ENCODE measurements around the gene CLDN5. TPM values are rescaled to one million over a fixed set of nuclear protein-coding genes. Genes with fewer than 3 reads are reported as not detected.

The CLDN5 gene
- total RNA-seq, 1 experiment from 2014 or later = not detected

DNA sequence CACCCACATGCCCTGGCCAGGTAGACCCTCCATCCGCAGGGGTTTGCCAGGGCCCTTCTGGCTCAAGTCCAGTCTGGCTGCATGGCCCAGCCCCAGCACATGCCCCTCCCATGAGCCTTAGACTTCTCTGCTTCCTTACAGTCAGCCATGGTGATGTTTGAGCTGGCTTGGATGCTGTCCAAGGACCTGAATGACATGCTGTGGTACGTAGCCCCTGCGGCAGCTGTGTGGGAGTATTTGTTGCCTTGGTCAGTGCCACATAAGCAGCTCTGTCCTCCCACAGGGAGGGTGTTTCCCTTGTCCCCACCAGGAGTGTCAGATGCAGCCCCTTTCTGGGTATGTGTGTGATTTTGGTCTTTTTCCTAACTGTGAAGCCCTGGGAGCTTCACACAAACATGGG is 27.0 kb downstream of the CLDN5 start:
- no peak for DNase-seq (ENCODE audit: low read depth, low spot score)
- in situ Hi-C loops (cut with HindIII; ENCODE audit: low pct_unique_long_range_greater_than_20kb, low sequenced_read_pairs) = no loop called here

DNA sequence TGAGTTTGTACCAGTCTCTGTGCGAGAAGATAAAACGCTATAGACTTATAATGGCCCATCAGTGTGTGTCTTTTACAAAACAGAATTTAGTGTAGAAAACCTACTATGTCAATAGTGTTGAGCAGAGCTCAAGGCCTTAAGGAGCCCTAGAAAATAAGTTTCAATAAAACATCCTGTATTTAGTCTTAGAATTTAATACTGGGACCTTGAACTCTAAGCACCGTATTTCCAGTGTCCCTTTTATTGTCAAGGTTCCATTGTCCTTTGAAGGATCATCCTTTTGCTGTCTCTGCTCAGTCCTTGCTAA is 27.9 kb downstream of the CLDN5 start:
- no peak for DNase-seq (ENCODE audit: low read depth, low spot score)
- in situ Hi-C loops (cut with HindIII; ENCODE audit: low pct_unique_long_range_greater_than_20kb, low sequenced_read_pairs) = no loop called here

DNA sequence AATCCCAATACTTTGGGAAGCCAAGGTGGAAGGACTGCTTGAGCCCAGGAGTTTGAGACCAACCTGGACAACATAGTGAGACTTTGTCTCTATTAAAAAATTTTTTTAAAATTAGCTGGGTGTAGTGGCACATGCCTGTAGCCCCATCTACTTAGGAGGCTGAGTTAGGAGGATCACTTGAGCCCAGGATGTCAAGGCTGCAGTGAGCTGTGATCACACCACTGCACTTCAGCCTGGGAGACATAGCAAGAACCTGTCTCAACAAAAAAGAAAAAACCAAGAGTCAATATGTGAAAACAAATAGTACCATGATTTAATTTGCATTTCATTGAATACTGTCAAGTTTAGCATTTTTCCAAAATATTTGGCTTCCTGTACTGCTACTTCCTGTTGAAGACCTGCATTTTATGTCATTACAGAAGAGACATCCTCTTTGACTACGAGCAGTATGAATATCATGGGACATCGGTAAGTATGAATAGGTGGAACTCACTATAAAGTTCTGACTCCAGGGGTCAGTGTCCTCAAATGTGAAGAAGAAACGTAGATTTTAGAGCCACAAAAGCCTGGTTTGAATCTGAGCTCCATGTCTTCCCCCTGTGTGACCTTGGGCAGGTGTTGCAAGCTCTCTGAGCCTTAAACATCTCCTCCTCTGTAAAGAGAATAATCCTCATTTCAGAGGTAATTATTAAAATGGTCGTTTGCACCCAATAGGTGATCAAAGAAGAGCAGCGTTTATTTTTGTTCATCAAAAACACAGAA is 28.5 kb downstream of the CLDN5 start:
- peak; percentile 62 for DNase-seq (ENCODE audit: low read depth, low spot score)
- in situ Hi-C loops (cut with HindIII; ENCODE audit: low pct_unique_long_range_greater_than_20kb, low sequenced_read_pairs) = no loop called here

DNA sequence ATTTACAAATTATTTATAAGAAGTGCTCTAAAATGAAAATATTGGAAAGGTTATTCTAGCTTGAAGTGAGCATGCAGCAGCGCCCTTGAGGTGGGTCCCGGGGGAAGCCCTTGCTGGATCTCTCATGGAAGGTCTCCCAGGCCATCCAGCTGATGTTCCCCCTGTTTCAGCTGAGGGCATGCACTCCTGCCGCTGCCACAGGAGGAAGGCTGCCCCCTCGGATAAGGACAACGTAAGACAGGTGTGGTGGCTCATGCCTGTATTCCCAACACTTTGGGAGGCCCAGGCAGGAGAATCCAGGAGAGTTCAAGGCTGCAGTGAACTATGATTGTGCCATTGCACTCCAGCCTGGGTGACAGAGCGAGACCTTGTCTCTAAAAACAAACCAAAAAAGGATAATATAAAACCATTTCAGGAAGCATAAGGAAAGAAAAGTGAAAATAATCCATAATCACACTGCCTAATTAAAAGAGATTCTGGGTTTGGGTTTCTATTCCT is 29.5 kb downstream of the CLDN5 start:
- DNase-seq (ENCODE audit: low read depth, low spot score) = no peak
- in situ Hi-C loops (cut with HindIII; ENCODE audit: low pct_unique_long_range_greater_than_20kb, low sequenced_read_pairs) = no loop called here

DNA sequence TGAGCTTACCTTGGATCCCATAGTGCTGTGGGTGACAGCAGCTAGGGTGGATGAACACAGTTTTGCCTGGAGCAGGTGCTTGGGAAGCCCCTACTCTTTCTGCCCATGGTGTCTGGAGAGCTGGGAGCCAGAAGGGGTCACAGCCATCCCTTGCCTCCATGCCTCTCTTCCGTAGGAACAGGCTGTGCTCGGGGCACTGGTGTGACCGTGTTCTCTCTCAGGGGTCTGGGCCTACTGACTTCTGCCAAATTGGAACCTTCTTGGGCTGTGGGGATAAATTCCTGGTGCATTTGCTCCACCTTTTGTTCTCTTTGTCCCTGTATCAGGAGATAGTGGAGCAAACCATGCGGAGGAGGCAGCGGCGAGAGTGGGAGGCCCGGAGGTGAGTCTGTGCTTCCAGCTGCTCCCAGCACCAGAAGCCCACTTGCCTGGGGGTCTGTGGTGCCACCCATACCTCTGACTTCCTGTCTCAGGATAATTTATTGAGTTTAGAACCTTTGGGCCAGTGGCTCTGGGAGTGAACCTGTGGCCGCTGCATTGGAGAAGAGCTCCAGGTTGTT is 30.1 kb downstream of the CLDN5 start:
- no peak for DNase-seq (ENCODE audit: low read depth, low spot score)
- in situ Hi-C loops (cut with HindIII; ENCODE audit: low pct_unique_long_range_greater_than_20kb, low sequenced_read_pairs) = no loop called here

DNA sequence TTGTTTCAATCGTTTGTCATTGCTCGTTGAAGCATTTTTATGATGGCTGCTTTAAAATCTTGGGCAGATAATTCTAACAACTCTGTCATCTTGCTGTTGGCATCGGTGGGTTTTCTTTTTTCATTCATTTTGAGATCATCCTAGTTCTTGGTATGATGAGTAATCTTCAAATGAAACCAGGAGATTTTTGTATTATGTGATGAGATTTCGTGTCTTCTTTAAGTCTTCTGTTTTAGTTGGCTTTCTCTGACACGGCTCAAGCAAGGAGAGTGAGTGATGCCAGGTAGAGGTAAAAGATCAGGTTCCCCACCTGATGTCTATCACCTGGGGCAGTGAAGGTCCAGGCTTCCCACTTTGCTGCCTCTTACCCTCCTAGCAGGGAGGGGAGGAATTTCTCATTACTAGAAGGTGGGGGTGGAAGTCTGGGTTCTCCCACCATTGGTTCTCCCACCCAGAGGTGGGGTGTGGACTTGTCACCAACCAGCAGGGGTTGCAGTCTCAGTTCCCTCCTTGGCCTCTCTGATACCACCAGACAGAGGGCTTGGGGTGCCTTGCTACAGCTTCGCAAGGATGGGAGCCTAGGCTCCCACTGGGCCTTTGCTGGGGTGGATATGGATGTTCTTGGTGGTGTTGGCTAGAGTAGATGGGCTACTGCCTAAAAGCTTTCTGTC is 31.6 kb downstream of the CLDN5 start:
- in situ Hi-C loops (cut with HindIII; ENCODE audit: low pct_unique_long_range_greater_than_20kb, low sequenced_read_pairs) = no loop called here
- DNase-seq (ENCODE audit: low read depth, low spot score) = no peak

DNA sequence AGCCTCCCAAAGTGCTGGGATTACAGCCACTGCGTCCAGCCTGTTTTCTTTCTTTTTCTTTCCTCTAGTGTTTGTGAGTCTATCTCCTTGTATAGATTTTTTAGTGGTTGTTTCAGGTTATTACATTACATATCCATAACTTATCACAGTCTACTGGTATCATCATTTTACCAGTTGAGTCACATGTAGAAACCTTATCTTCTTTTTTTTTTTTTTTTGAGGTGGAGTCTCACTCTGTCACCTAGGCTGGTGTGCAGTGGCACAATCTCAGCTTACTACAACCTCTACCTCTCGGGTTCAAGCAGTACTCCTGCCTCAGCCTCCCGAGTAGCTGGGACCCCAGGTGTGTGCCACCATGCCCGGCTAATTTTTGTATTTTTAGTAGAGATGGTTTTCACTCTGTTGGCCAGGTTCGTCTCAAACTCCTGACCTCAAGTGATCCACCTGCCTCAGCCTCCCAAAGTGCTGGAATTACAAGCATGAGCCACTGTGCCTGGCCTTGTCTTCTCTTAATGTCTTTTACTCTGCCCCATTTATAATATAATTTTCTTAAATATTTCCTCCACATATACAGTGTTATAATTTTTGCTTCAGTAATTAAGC is 33.5 kb downstream of the CLDN5 start:
- in situ Hi-C loops (cut with HindIII; ENCODE audit: low pct_unique_long_range_greater_than_20kb, low sequenced_read_pairs) = no loop called here
- no peak for DNase-seq (ENCODE audit: low read depth, low spot score)

DNA sequence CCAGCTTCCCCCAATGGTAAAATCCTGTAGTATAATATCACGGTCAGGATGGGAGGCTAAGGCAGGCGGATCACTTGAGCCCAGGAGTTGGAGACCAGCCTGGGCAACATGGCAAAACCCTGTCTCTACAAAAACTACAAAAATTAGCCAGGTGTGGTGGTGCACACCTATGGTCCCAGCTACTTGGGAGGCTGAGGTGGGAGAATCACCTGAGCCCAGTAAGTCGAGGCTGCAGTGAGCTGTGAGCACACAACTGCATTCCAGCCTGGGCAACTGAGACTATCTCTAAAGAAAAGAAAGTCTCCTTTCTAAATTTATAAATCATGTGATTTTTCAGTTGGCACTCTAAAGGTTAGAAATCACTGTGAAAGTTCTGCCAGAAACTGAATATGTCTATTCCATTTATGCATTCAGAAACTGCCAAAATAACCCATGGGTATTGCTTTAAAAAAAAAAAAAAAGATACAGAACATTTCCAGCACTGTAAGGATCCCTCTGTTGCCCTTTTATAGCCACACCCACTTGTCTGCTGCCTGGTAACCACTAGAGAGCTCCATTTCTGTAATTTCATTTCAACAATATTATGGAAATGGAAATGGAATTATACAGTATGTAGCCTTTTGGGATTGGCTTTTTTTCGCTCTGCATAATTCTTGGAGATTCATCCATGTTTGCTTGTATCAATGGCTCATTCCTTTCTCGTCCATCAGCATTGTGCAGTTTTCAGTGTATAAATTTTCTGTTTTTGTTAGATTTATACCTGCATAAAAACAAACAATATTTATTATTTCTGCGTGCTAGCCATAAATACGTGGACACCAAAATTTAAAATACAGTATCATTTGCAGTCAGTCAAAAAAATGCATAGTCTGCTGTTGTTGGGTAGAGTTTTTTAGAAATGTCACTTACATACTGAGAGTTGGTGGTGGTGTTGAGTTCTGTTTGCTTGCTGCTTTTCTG is 35.0 kb downstream of the CLDN5 start:
- in situ Hi-C loops (cut with HindIII; ENCODE audit: low pct_unique_long_range_greater_than_20kb, low sequenced_read_pairs) = no loop called here
- DNase-seq (ENCODE audit: low read depth, low spot score) = peak; percentile 79

DNA sequence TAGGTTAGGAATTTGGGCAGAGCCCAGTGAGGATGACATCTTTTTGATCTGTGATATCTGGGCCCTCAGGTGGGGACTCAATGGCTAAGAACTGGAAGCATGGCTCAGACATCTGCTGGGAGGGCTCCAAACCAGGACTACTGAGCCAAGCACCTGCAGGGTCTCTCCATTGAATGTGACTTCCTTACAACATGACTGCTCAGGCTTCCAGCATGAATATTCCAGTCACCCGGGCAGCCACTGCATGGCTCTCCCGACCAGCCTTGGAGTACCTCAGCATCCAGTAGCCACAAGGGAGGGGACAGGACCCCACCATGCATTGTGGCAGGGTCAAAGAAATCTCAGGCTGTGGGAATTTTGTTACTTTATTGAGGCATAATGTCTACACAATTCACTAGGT is 35.9 kb downstream of the CLDN5 start:
- in situ Hi-C loops (cut with HindIII; ENCODE audit: low pct_unique_long_range_greater_than_20kb, low sequenced_read_pairs) = no loop called here
- DNase-seq (ENCODE audit: low read depth, low spot score) = no peak

DNA sequence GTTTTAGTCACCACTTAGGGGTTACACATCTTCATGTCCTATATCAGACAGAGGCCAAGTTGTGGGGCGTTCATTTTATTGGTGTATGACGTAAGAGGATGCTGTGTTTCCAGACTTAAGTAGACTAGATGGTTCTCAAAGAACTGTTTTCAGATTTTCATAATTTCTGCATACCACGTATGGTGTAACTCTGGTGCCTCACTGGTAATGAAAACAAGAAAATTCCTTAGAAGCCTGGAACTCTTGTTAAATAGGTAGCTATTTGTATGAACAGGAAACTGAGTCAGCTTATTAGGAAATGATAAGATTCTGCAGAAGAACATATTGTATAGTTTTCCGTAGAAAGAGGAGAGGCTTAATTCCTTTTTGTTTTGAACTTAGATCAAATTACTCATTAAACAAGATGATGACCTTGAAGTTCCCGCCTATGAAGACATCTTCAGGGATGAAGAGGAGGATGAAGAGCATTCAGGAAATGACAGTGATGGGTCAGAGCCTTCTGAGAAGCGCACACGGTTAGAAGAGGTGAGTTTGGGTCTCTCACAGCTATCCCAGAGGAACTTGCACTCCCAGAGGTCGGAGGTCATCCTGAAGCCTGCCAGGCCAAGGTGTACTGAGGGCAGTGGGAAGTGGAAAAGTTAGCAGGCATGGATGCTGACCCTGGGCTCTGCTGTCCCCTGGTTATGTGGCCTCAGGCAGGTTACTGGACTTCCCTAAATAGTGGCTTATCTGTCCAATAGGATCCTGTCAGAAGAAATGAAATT is 40.5 kb downstream of the CLDN5 start:
- in situ Hi-C loops (cut with HindIII; ENCODE audit: low pct_unique_long_range_greater_than_20kb, low sequenced_read_pairs) = no loop called here
- no peak for DNase-seq (ENCODE audit: low read depth, low spot score)

DNA sequence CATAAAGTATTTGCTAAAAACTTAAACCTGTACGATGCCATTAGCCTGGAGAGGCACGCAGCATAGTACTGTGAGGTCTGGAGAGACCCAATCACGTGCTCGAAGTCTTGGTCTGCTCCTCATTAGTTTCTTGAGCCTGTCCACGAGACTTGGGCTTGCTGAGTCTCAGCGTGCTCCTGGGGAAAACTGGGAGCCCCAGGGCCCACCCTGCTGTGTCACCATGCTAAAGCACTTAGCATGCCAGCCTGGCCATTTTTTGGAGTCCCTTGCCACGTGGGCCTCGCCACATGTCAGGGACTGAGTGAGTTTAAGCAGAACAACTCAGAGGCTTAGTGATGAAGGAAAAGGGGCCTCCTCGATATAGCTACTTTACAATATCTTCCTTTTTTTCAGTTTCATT is 41.9 kb downstream of the CLDN5 start:
- no peak for DNase-seq (ENCODE audit: low read depth, low spot score)
- in situ Hi-C loops (cut with HindIII; ENCODE audit: low pct_unique_long_range_greater_than_20kb, low sequenced_read_pairs) = no loop called here

DNA sequence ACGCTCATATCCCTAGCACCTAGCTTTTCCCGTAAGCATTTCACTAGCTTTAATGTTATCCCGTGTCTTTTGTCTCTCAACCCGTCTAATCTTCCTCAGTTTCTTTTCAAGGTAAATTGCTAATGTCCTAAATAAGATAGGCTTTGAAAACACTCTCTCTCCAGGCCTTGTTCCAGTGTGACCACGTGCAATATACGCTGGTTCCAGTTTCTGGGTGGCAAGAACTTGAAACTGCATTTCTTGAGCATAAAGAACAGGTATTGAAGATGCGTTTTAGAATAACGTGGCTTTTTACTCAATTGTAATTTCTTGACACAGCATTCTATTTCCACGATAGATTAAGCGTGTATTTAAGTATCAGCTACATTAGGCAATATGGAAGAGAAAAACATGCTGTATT is 43.4 kb downstream of the CLDN5 start:
- in situ Hi-C loops (cut with HindIII; ENCODE audit: low pct_unique_long_range_greater_than_20kb, low sequenced_read_pairs) = no loop called here
- DNase-seq (ENCODE audit: low read depth, low spot score) = no peak

DNA sequence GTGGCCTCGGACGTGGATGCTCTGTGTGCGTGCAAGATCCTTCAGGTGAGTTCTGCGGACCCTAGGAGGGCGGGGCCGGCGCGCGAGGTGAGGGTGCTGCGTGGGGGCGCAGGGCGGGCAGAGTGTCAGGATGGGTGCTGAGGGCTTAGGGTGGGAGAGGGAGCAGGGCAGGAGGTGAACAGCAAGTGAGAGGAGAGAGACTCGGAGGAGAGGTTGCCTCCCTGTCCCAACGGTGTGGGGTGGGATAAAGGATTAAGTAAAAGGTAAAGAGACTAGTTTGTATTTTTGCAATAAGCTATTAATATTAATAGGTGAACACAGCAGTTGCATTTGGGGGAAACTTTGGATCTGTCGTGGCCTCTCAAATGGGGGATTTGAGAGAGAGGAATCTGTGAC is 44.0 kb downstream of the CLDN5 start:
- DNase-seq (ENCODE audit: low read depth, low spot score) = no peak
- in situ Hi-C loops (cut with HindIII; ENCODE audit: low pct_unique_long_range_greater_than_20kb, low sequenced_read_pairs) = no loop called here

DNA sequence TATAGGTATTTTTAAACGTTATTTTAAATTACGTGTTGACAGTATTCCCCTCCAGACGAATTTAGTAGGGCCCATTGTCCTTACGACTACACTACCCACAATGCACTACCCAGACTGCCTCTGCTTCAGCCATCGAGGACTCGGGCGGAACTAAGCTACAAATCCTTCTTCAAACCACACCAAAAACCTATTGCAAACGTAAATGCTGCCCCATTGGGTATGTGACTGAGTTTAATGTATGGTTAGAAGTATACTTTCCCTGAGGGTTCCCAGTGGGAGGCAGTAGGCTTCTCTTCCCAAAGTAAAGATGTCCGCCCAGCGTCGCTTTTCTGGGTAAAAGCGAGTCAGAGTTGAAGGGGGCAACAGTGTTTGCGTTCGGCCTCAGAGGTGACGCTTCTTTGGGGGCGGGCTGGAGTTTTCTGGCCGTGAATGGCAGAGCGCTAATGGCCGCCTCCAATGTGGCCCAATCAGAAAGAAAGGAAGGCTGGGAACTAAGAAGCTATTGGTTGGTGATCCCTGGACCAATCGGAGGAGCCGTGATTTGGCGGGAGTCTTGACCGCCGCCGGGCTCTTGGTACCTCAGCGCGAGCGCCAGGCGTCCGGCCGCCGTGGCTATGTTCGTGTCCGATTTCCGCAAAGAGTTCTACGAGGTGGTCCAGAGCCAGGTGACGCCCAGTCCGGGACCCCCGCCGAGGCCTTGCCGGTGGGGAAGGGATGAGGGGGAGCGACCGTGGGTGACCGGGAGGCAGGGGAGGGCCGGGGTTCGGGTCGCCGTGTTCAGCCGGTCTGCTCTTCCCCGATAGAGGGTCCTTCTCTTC is 44.6 kb downstream of the CLDN5 start, which contains the start of gene CDC45:
TSS of gene CDC45 (plus strand) at position 566 of the 818 bp plus-strand sequence. CDS start at position 615, 49 bp downstream.
- peak; percentile 99 for DNase-seq (ENCODE audit: low read depth, low spot score)
- in situ Hi-C loops (cut with HindIII; ENCODE audit: low pct_unique_long_range_greater_than_20kb, low sequenced_read_pairs) = no loop called here

DNA sequence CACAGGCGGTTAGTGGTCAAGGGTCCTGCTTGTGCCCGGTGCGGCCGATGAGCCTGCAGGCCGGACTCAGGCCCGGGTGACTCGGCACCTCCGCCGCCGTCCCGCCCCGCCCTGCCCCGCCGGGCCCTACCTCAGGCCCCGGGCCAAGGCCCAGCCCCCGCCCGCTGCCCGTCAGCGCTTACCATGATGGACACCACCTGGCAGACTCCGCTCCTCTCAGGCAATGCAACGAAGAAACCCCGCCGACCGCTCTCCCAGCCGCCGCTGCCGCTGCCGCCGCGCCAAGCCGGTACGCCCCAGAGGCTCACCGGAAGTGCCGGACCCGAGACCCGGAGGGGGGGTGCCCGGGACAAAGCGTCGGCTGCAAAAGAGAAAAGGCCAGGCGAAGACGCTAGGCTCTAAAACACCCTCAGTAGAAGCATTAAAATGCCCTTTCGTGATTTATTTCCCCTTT is 45.3 kb downstream of the CLDN5 start, which contains the start of gene UFD1:
TSS of gene UFD1 (minus strand) at position 293 of the 454 bp plus-strand sequence. CDS start at position 185, 108 bp downstream.
- DNase-seq (ENCODE audit: low read depth, low spot score) = no peak
- in situ Hi-C loops (cut with HindIII; ENCODE audit: low pct_unique_long_range_greater_than_20kb, low sequenced_read_pairs) = no loop called here
